Measurements from ENCODE around the gene ZNF827.

The ZNF827 gene

DNA sequence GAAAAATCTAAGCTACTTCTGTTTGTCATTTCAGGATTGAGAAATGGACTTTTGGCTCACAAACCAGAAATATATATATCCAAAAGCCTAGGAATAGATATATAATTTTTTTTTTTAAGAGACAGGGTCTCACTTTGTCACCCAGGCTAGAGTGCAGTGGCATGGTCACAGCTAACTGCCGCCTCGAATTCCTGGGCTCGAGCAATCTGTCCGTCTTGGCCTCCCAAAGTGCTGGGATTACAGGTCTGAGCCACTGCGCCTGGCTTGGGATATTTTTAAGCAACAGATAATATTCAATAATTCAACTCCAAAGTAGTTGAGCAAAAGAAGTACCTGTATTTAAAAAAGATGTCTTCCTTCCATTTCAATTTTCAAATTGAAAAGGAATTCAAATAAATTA lies 146.2 kb downstream of the ZNF827 start:
- no peak for DNase-seq (ENCODE audit: low spot score)

DNA sequence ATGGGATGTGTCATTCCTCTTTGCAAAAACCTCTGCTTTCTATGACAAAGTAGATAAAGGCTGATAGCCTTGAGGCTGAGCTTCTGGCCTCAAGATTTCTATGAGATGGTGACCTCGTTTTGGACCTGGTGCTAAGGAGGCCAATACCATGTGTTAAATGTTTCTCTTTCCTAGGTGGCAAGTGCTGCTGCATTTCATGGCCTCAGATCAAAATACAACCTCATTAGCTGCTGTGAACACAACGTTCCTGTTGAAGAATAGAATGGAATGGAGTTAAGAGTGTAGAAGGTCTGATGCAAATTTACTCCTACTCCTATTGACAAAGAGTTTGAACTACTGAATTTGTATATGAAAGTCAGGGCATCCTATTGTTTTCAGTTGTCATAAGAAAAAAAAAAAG lies 146.6 kb downstream of the ZNF827 start:
- DNase-seq (ENCODE audit: low spot score), result no peak

DNA sequence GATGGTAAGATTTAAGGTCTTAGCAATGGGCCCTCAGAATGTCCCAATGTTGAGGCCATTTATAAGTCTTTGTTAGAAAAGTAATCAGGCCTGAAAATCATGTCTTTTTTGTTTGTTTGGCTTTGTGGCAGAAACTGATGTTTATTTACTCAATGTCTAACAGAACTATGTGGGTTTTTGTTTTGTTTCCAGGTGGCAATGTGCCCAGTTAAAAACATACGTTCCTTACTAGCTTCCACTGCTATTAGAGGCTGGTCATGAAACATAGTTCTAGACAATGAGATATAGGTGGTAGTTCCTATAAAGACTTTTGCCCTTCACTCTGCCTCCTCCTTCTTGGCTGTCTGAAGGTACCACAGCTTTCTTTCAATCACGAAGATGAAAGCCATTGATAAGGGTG lies 149.9 kb downstream of the ZNF827 start:
- DNase-seq (ENCODE audit: low spot score), result no peak

DNA sequence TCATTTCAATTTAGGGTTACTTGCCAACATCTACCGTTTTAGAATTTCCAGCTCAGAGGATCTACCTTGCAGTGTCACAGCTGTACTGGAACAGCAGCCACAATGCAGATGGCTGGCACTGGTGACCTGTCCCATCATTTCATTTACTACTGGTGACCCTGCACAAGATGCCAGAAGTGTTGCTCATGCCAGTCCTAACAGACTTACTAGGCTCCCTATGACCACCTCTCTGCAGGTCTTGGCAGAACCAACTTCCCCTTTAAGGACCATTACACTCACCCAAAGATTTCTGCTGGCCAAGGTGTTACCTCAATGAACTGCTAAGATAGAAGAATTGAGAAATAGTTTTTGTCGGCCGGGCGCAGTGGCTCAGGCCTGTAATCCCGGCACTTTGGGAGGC lies 151.8 kb downstream of the ZNF827 start:
- no peak for DNase-seq (ENCODE audit: low spot score)

DNA sequence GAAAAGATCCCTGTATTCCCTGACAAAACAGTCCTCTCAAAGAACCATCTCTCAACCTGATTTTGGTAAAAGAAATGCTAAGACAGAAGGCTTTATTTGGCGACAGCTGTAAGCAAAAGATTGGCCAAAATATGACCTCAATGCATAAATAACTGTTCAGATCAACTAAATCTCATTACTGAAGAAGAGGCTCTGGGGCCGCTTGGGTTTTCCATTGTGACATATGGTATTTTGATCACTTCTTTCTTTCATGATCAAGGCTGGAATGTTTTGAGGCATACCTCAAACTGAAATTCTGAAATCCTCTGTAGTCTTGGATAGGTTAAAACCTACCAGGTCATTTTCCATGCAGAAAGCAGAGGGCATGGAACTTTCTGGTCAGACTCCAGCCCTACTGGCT lies 152.4 kb downstream of the ZNF827 start:
- no peak for DNase-seq (ENCODE audit: low spot score)

DNA sequence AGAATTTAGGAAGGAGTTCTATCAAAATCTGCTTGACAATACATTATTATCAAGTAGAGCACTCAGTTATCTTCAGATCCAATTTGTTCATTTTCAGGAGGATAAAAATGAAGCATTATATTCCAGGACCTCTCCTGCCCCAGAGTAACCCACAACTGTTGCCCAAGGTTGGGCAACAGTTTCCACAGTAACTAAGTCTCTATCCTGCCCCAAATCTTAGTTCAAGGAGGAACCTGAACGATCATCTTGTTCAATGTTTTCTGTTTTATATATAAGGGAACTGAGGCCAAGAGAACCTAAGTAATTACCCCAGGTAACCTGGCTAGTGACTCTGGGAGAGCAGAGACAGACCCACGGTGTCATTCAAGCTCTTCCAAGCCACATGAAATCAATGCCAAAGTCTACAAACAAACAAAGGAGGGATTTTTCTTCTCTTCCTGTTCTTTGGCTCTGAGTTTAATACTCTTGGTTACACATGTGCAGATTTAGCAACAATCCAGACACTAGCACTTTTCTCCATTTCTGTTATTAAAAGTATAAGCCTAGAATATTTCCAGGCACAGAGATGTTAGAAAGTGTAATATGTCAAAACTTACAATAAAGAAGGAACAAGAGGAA lies 153.1 kb downstream of the ZNF827 start:
- no peak for DNase-seq (ENCODE audit: low spot score)

DNA sequence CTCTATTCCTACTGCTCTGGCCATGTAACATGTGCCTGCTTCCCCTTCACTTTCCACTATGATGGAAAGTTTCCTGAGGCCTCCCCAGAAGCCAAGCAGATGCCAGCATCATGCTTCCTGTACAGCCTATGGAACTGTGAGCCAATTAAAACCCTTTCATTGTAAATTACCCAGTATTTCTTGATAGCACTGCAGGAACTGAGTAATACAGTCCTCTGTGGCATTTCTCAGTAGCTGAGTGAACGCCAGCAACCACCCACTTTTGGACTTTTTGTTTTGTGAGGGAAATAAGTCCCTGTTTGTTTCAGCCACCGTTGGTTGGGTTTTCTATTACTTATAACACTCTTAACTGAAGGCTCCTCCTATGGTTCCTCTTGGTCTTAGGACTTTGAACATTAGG lies 154.6 kb downstream of the ZNF827 start:
- no peak for DNase-seq (ENCODE audit: low spot score)

DNA sequence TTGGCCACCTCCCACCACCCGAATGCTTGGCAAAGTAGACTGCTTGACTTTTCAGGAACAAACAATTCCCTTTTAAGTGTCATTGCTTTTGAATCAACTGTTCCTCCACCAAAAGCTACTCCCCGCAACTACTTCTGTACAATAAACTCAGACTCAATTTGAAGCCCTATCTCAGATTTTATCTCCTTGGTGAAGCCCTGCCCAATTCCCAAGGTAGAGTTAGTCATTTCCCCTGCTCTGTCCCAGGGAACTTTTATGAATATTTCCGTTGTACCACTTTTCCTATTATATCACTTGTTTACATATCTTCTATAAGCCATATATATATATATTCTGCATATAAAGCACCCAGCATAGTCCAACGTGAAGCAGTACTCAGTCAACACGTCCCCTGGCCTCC lies 155.9 kb downstream of the ZNF827 start:
- DNase-seq (ENCODE audit: low spot score), result no peak

DNA sequence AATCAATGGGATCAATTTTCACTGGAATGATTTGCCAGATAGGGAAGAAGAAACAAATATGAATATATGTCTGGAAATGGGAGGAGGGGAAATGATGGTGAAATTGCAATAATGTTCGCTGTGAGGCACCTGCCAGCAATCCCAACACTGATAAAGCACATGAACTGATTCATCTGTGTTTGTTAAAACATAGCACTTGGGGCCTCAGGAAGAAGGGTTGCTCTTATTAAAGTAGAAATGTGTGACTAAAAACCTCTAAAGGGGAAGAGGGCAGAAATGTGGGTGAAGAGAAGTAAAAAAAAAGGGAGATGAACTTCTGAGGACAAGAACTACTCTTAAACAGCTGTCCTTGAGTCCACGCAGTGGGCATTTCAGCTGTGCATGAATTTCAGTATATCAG lies 157.3 kb downstream of the ZNF827 start:
- no peak for DNase-seq (ENCODE audit: low spot score)

DNA sequence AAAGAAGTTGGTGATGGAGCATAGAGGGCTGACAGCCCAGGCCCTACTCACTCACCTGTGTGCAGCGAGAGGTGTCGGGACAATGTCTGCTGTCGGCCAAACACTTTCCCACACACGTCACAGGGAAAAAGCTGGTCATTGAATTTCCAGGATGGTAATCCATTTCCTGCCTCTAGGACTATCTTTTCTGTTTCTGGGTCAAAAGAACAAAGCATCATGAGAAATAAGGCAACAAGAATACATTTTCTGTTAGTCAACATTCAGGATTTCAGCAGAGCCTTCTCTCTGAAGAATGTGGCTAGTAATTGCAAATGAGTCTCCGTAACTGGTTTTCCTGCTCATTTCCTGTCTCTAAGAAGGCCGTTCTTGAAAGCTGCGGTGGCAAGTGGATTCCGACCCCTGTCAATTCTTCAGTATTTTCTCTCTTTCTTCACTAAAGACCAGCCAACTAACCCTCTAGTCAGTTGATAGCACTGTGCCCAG lies 159.3 kb downstream of the ZNF827 start:
- no peak for DNase-seq (ENCODE audit: low spot score)

DNA sequence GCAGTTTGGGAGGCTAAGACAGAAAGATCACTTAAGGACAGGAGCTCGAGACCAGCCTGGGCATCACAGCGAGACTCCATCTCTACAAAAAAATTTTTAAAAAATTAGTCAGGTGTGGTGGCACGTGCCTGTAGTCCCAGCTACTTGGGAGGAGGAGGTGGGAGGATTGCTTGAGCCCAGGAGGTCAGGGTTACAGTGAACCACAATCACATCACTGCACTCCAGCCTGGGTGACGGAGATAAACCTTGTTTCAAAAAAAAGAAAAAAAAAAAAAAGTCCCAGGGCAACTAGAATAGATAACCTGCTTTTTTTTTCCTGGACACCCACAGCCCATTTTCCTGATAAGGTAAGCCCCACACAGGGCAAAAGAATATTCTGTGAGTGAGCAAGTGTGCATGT lies 162.4 kb downstream of the ZNF827 start:
- no peak for DNase-seq (ENCODE audit: low spot score)

DNA sequence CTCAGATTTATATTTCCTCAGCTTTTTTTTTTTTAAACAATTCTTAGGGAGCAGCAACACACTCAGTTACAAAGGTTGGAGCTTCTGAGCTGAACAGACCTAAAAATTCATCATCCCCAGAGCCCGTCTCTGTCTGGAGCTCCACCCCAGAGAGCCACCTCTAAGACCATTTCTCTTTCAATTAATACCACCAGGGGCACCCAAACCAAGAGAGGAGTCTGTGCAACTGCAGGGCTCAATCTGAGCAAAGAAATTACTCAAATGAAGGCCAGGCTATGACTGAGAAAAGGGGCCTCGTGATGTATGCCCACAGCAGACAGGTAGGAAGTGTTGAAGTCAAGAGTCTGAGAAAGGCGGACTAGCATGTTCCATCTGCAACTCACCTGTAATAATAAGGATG lies 163.2 kb downstream of the ZNF827 start:
- DNase-seq (ENCODE audit: low spot score), result no peak

DNA sequence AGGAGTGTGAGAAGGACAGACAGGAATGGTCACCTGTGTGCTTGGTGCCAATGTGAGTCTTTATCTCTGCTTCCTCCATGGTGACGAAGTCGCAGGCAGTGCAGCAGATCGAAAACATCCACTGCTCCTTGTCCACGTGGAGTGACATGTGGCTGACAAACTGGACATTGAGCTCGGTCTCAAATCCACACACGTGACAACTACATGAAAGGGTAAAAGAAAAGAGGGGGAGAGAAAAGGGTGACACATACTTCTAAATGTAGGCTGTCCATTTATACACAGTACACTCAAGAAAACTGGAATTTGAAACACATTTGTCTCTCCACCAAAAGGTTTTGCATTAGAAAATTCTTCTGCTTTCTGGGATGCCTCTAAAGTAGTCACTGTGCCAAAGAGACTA lies 164.2 kb downstream of the ZNF827 start:
- no peak for DNase-seq (ENCODE audit: low spot score)

DNA sequence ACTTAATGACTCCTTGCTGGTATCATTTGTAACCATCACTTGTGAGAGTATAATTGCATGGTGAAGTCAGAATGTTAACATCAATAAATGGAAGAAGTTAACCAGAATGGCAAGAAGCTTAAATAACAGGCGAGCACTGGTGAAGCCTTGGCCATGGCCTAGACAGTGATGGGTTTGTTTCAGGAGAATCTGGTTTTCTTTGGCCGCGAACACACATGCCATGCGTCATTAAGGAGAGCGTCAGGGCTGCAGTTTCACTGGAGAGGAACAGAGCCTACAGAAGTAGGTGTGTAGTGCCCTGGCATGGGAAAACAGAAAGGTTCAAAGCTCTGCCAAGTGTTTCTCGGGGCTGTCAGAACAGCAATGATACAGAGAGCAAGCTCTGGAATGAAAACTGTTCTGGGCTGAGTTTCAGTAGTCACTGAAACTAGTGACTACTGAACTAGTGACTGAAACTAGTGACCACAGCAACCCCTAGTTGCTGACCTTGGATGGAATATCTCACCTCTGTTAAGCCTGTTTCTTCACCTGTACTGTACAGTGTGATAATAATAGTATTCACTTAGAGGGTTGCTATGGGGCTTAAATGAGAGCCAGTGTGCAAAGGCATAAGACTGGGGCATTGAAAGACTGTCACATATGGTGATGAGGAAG lies 164.9 kb downstream of the ZNF827 start:
- no peak for DNase-seq (ENCODE audit: low spot score)

DNA sequence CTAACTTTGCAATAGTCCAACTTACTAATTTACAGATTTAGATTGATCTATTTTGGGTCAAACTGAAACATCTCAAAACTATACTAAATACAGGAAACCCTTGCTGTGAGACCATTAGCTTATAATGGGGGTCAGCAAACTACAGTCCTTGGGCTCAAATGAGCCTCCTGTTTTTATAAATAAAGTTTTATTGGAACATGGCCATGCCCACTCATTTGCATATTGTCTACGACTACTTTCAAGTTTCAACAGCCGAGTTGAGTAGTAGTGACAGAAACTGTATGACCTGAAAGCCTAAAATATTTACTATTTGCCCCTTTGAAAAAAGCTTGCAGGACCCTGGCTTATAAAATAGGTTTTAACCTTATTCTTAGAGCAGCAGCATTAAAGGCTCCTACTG lies 166.3 kb downstream of the ZNF827 start:
- no peak for DNase-seq (ENCODE audit: low spot score)

DNA sequence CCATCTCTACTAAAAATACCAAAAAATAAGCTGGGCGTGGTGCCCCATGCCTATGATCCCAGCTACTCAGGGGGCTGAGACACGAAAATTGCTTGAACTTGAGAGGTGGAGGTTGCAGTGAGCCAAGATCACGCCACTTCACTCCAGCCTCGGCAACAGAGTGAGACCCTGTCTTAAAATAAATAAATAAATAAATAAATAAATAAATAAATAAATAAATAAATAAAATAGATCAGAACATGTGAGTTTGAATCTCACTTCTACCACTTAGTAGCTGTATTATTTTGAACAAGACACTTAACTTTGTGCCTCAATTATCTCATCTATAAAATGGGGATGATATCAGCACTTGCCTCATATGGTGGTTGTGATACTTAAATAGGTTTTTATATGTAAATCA lies 168.5 kb downstream of the ZNF827 start:
- no peak for DNase-seq (ENCODE audit: low spot score)

DNA sequence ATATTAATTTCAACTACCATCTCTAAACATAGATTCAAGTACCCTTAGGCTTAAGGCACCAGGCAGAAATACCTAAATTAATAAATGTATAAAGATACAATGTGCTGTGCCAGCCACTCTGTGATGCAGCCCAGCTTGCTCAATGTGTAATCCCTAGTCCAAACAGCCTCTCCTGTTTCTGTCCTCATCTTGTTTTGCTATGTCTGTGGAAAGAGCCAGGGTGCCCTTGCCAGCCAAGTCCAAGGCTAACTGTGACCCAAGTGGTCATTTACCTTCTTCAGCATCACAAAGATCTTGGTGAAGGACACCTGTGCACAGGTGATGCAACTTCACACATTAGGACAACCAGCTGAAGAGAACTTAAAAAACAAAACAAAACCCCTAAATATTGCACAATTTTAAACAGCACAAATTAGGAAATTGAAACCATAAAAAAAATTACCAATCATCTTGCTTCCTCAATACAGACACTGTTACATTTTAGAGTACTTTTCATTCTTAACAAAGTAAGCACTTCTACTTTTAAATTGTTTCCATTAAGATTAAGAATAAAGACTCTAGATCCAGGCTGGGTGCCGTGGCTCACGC lies 169.1 kb downstream of the ZNF827 start:
- DNase-seq (ENCODE audit: low spot score), result no peak

DNA sequence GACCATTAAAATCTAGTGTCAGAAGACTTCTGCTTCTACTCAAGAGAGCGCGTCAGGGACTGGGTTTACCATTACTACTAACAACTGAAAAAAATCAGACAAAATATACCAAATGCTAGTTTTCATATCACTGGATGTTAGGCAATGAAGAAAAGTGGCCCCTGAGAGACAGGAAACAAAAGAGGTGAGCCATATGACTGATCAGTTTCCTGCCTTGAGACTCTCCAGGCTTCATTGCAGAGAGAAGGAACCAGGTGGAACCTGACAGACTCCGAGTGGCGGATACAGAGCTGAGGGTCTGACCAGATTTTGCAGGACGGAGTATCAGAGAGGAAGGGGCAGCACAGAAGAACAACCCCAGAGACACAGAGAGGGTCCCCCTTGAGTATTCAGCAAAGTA lies 172.3 kb downstream of the ZNF827 start:
- DNase-seq (ENCODE audit: low spot score), result no peak

DNA sequence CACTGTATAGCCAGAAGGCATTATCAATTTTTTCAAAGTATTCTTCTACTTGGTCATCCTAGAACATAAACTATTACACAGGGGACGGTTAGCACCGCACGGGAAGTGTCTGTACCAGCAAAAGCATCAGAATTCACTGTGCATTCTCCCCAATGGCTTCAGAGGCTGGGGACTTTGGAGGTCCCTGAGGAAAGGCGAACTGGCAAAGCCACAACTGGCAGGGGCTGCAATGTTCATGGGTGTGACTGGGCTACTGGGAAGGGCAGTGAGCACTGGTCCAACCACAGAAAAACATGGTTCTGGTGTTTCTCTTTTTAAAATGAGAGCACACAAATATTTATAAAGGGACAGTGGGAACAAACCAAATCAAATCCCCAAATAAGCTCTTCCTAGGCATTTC lies 175.2 kb downstream of the ZNF827 start:
- DNase-seq (ENCODE audit: low spot score), result no peak

DNA sequence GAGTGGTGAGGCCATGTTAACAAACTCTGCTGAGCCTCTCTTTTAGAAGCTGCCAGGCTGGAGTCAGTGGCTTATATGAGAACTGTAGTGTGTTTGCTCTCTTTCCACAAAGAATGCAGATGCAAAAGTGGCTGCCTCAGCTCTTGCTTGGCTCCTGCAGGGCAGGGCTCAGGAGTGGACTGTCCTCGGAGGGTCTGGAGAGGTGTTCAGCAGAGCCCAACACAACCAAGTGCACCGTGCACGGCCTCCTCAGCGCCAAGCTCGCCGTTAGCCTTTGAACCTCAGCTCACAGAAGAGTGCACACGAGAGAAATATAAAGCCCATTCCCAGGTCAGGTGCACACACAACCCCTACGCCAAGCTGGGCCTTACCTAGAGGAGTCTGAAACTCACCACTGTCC lies 175.9 kb downstream of the ZNF827 start:
- DNase-seq (ENCODE audit: low spot score), result no peak

DNA sequence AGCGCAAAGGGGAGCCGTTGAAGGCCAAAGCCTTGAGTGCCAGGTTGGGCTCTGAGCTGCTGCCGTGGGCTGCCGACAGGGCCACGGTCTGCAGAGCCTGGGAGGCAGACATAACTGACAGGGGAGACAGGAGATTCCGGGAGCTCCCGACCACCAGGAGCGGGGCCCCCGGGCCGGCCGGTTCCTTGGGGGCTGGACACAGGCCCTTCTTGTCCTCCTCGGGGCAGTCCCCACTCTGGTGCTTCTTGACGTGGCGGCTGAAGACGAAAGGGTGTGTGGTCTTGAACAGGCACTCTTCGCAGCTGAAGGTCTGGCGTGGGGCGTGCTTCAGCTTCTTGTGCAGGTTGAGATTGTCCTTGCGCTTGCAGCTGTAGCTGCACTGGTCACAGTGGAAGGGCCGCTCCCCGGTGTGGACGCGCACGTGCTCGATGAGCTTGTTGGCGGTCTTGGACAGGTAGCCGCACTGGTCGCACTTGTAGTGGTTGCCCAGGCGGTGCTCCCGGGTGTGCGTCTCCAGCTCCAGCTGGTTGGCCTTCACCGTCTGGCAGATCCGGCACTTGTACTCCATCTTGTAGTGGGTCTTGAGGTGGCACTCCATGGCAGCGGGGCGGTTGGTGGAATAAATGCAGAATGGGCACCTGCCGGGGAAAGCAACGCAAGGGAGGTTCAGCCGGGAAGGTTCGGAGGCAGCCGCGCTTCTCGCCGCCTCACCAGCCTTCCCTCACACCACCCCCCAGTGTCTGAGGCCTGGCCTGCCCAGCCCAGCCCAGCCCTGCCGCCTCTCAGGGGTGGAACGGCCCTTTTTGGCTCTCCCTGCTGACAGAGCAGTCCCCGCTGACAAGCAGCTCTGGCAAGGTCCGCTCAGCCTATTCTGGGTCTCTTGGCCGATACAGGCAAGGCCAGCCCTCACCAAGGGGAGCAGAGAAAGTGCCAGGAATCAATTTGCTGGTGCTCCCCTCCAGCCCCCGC lies 177.4 kb downstream of the ZNF827 start:
- no peak for DNase-seq (ENCODE audit: low spot score)

DNA sequence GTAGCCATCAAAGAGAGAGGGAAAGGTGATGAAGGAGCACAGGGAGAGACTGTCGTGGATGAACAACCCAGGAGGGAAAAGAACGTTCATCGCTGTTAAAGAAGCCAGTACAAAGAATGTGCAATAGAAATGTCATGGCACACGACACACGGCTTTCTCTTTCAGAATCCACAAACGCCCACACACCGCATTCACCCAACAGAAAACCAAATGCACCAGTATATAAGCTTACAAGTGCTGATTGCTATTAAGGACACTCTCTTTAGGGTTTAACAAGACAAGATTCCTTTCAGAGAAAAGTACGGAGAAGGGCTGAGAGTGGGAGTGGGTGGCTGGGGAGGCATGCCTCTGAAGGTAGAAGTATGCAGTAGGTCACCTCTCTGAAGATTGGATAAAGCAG lies 178.4 kb downstream of the ZNF827 start:
- no peak for DNase-seq (ENCODE audit: low spot score)

DNA sequence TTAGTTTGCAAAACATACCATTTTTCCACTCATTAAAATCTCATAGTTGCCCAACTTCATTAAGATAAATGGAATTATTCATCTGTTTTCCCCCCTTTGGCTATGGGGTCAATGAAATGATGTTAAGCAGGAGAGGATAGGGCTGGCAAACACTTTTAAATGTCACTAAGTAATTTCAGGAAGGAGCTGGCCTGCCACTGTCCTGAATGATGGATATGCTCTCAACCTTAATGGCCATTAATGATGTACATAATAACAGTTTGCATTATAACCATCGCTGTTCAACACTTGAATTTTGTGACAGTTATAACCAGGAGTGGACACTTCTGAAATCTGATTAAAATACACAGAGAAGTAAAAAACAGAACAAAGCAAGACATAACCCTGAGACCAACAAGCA lies 181.4 kb downstream of the ZNF827 start:
- DNase-seq (ENCODE audit: low spot score), result no peak

Measured in germinal center (tissue), 1 donor.